Fibroblast of villous mesenchyme (primary cell): ENCODE data around the gene MTUS2. TPM values are rescaled to one million over a fixed set of nuclear protein-coding genes. Genes with fewer than 3 reads are reported as not detected.
"Not testable (repeated sequence)": the region's sequence is repeated elsewhere in the genome, so short reads cannot be mapped to it uniquely, and the experiment has no call there.

Source experiments
- DNase-seq: peaks from one replicate; pipeline ENCODE4 v3.0.0-alpha.2; 2010; ENCODE audit warnings: low read depth
- H3K4me3 ChIP-seq: 2 replicates; pipeline ENCODE4 v1.5.1; 2011; ENCODE audit warnings: low read depth, mild to moderate bottlenecking, low read length
- total RNA-seq: library from RNA; depleted of rRNA; stranded (reverse); fragments of >200 nt; gene quantifications from 2 replicates; pipeline ENCODE4 v1.2.3, GENCODE V29; 2012
- TF ChIP-seq, protein P1 (sequence below): IDR thresholded peaks from 2 replicates; pipeline ENCODE4 v1.5.1; 2012; ENCODE audit warnings: low read depth, mild to moderate bottlenecking, low read length; ENCODE audit not compliant: insufficient read depth

The MTUS2 gene
- total RNA-seq, 1 donor = 1.3 TPM

- TF ChIP-seq, protein P1, sequence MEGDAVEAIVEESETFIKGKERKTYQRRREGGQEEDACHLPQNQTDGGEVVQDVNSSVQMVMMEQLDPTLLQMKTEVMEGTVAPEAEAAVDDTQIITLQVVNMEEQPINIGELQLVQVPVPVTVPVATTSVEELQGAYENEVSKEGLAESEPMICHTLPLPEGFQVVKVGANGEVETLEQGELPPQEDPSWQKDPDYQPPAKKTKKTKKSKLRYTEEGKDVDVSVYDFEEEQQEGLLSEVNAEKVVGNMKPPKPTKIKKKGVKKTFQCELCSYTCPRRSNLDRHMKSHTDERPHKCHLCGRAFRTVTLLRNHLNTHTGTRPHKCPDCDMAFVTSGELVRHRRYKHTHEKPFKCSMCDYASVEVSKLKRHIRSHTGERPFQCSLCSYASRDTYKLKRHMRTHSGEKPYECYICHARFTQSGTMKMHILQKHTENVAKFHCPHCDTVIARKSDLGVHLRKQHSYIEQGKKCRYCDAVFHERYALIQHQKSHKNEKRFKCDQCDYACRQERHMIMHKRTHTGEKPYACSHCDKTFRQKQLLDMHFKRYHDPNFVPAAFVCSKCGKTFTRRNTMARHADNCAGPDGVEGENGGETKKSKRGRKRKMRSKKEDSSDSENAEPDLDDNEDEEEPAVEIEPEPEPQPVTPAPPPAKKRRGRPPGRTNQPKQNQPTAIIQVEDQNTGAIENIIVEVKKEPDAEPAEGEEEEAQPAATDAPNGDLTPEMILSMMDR = no peak
- no peak overlapping the region for H3K4me3 ChIP-seq
- DNase-seq = no peak
These were observed 376.4 kb downstream of the MTUS2 start for GRCh38 chr13:29196409-29197074.

DNA sequence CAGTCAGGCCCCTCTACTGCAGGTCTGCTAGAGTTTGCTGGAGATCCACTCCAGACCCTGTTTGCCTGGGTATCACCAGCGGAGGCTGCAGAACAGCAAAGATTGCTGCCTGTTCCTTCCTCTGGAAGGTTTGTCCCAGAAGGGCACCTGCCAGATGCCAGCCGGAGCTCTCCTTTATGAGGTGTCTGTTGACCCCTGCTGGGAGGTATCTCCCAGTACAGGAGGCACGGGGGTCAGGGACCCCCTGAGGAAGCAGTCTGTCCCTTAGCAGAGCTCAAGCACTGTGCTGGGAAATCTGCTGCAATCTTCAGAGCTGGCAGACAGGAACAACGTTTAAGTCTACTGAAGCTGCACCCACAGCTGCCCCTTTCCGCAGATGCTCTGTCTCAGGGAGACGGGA lies 382.6 kb downstream of the MTUS2 start:
- H3K4me3 ChIP-seq, DNase-seq: not testable (repeated sequence)

- H3K4me3 ChIP-seq = no peak overlapping the region
- no peak for DNase-seq
- TF ChIP-seq, protein P1 = no peak
These were observed 384.5 kb downstream of the MTUS2 start for GRCh38 chr13:29204651-29205050.

DNA sequence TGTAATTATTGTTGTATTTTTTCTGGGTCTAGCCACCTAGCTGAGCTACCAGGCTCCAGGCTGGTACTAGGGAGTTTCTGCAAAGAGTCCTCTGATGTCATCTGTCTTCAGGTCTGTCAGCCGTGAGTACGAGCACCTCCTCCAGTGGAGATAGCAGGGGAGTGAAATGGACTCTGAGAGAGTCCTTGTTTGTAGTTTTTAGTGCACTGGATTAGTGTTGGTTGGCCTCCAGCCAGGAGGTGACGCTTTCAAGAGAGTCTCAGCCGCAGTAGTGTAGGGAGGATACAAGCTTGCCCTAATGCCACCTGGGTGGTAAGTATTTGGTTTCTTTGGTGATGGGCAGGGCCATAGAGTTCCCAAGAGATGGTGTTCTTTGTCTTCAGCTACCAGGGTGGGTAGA lies 390.5 kb downstream of the MTUS2 start:
- TF ChIP-seq, protein P1 = no peak

GRCh38 chr13:29211162-29211561 lies 391.0 kb downstream of the MTUS2 start:
- DNase-seq = not testable (repeated sequence)

More for the DNA sequence above, 390.5 kb downstream of the MTUS2 start:
- no peak for DNase-seq
- H3K4me3 ChIP-seq = no peak overlapping the region

GRCh38 chr13:29222458-29222857 lies 402.3 kb downstream of the MTUS2 start:
- TF ChIP-seq, protein P1 = no peak
- DNase-seq = no peak
- H3K4me3 ChIP-seq = no peak overlapping the region

More at GRCh38 chr13:29211162-29211561, 391.0 kb downstream of the MTUS2 start:
- not testable (repeated sequence) for H3K4me3 ChIP-seq

DNA sequence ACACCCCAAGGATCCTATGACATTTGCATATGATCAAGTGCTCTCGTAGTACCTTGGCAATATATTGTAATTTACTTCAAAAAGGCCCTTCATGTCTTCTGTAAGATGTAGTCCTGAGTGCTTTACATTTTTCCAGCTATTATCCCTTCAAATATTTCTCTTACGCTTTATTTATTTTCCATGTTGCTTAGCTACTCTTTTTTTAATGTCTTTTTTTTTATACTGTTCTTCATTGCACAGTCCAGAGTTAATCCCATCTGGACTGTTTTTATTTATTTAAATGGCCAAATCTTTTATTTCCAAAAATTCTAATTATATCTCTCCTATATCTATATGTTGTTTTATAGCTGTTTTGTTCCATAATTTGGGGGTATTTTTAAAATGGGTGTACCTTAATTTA lies 404.1 kb downstream of the MTUS2 start:
- DNase-seq = no peak
- TF ChIP-seq, protein P1 = no peak
- H3K4me3 ChIP-seq = no peak overlapping the region

- DNase-seq = peak; percentile 23
- TF ChIP-seq, protein P1 = no peak
- no peak overlapping the region for H3K4me3 ChIP-seq
These were observed 407.4 kb downstream of the MTUS2 start for GRCh38 chr13:29227576-29227975.
